ENCODE data around the gene BYSL. TPM values are rescaled to one million over a fixed set of nuclear protein-coding genes. Genes with fewer than 3 reads are reported as not detected.

The BYSL gene
- polyA plus RNA-seq, 1 donor from 2014 or later = 19.8 TPM

DNA sequence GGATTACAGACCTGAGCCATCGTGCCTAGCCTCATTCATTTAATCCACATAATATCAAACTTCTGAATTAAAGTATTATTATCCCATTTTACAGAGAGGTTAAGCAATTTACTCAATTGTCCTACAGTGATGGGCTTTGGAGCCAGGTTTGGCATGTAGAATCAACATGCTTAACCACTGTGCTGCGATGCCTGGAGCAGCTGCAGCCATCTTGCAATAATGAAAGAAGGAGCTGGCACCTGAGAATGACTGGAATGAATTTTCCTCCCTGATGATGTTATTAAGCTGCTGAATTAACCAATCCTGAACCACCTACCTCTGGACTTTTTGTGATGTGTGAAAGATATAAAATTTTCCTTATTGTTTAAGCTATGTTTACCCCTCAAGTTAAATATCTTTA, 33.4 kb downstream of the BYSL start:
- Histone ChIP-seq H3K27me3 (ENCODE audit: insufficient read depth, low read depth, low read length) (no peaks in the 10 kb centered on the region), H3F3A (ENCODE audit: insufficient read depth, low read length, poor library complexity, severe bottlenecking) (no peaks in the 10 kb centered on the region), H4K20me1 (ENCODE audit: insufficient read depth) (no peaks in the 10 kb centered on the region), H3K9me3 (ENCODE audit: low read length) (no peaks in the 10 kb centered on the region), H3K4me2 (ENCODE audit: low read length) (no peak overlapping the region), H2AFZ (ENCODE audit: low read depth, low read length) (no peak overlapping the region), H3K36me3 (ENCODE audit: insufficient read depth, low read length) (no peaks in the 10 kb centered on the region), H3K79me2 (replicated peaks; ENCODE audit: insufficient read depth, low read length) (no peaks in the 10 kb centered on the region), H3K4me3 (ENCODE audit: low read length) (no peak overlapping the region), H3K9ac (ENCODE audit: low read length) (no peak overlapping the region), H3K27ac (ENCODE audit: low read length) (no peak overlapping the region), H3K9me2 (ENCODE audit: insufficient read depth, low read length) (no peaks in the 10 kb centered on the region)
- TF ChIP-seq RAD21 (conservative IDR thresholded peaks at IDR 0.05) (no peak), EZH2 (IDR thresholded peaks at IDR 0.05; ENCODE audit: borderline replicate concordance, insufficient read depth, low read length, poor library complexity, severe bottlenecking) (no peak), TAF1 (IDR thresholded peaks at IDR 0.05; ENCODE audit: low read depth) (no peak), SMC3 (conservative IDR thresholded peaks at IDR 0.05; ENCODE audit: poor library complexity) (no peak), EP300 (conservative IDR thresholded peaks at IDR 0.05; ENCODE audit: poor library complexity, severe bottlenecking) (no peak), MXI1 (conservative IDR thresholded peaks at IDR 0.05; ENCODE audit: poor library complexity, severe bottlenecking) (no peak), POLR2AphosphoS5 (IDR thresholded peaks at IDR 0.05) (no peak)
- TF ChIP-seq, protein P1, sequence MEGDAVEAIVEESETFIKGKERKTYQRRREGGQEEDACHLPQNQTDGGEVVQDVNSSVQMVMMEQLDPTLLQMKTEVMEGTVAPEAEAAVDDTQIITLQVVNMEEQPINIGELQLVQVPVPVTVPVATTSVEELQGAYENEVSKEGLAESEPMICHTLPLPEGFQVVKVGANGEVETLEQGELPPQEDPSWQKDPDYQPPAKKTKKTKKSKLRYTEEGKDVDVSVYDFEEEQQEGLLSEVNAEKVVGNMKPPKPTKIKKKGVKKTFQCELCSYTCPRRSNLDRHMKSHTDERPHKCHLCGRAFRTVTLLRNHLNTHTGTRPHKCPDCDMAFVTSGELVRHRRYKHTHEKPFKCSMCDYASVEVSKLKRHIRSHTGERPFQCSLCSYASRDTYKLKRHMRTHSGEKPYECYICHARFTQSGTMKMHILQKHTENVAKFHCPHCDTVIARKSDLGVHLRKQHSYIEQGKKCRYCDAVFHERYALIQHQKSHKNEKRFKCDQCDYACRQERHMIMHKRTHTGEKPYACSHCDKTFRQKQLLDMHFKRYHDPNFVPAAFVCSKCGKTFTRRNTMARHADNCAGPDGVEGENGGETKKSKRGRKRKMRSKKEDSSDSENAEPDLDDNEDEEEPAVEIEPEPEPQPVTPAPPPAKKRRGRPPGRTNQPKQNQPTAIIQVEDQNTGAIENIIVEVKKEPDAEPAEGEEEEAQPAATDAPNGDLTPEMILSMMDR (IDR thresholded peaks at IDR 0.05; ENCODE audit: poor library complexity, severe bottlenecking) = no peak
- TF ChIP-seq, protein P2, sequence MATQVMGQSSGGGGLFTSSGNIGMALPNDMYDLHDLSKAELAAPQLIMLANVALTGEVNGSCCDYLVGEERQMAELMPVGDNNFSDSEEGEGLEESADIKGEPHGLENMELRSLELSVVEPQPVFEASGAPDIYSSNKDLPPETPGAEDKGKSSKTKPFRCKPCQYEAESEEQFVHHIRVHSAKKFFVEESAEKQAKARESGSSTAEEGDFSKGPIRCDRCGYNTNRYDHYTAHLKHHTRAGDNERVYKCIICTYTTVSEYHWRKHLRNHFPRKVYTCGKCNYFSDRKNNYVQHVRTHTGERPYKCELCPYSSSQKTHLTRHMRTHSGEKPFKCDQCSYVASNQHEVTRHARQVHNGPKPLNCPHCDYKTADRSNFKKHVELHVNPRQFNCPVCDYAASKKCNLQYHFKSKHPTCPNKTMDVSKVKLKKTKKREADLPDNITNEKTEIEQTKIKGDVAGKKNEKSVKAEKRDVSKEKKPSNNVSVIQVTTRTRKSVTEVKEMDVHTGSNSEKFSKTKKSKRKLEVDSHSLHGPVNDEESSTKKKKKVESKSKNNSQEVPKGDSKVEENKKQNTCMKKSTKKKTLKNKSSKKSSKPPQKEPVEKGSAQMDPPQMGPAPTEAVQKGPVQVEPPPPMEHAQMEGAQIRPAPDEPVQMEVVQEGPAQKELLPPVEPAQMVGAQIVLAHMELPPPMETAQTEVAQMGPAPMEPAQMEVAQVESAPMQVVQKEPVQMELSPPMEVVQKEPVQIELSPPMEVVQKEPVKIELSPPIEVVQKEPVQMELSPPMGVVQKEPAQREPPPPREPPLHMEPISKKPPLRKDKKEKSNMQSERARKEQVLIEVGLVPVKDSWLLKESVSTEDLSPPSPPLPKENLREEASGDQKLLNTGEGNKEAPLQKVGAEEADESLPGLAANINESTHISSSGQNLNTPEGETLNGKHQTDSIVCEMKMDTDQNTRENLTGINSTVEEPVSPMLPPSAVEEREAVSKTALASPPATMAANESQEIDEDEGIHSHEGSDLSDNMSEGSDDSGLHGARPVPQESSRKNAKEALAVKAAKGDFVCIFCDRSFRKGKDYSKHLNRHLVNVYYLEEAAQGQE (IDR thresholded peaks at IDR 0.05; ENCODE audit: borderline replicate concordance) = no peak

DNA sequence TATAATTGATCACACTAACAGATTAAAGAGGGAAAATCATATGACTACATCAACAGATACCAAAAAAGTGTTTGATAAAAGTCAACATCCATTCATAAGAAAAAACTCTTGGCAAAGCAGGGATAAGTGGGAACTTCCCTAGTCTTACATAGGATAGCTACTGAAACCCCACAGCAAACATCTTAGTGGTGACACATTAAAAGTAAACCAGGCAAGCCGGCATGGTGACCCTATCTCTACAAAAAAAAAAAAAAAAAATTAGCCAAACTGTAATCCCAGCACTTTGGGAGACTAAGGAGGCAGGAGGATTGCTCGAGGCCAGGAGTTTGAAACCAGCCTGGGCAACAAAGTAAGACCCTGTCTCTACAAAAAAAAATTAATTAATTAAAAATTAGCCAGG, 34.1 kb downstream of the BYSL start:
- Histone ChIP-seq H2AFZ (ENCODE audit: low read depth, low read length) (no peak overlapping the region), H3K4me2 (ENCODE audit: low read length) (no peak overlapping the region), H3K79me2 (replicated peaks; ENCODE audit: insufficient read depth, low read length) (no peaks in the 10 kb centered on the region), H3K9me3 (ENCODE audit: low read length) (no peaks in the 10 kb centered on the region), H3F3A (ENCODE audit: insufficient read depth, low read length, poor library complexity, severe bottlenecking) (no peaks in the 10 kb centered on the region), H3K9ac (ENCODE audit: low read length) (no peak overlapping the region), H3K4me3 (ENCODE audit: low read length) (no peak overlapping the region), H3K27me3 (ENCODE audit: insufficient read depth, low read depth, low read length) (no peaks in the 10 kb centered on the region), H3K9me2 (ENCODE audit: insufficient read depth, low read length) (no peaks in the 10 kb centered on the region), H3K36me3 (ENCODE audit: insufficient read depth, low read length) (no peaks in the 10 kb centered on the region), H4K20me1 (ENCODE audit: insufficient read depth) (no peaks in the 10 kb centered on the region), H3K27ac (ENCODE audit: low read length) (no peak overlapping the region)
- TF ChIP-seq EZH2 (IDR thresholded peaks at IDR 0.05; ENCODE audit: borderline replicate concordance, insufficient read depth, low read length, poor library complexity, severe bottlenecking) (no peak), MXI1 (conservative IDR thresholded peaks at IDR 0.05; ENCODE audit: poor library complexity, severe bottlenecking) (no peak), EP300 (conservative IDR thresholded peaks at IDR 0.05; ENCODE audit: poor library complexity, severe bottlenecking) (no peak), SMC3 (conservative IDR thresholded peaks at IDR 0.05; ENCODE audit: poor library complexity) (no peak)
